Keratinocyte (primary cell): ENCODE measurements around the gene TFAP2B. TPM values are rescaled to one million over a fixed set of nuclear protein-coding genes. Genes with fewer than 3 reads are reported as not detected.

Experiments
- DNase-seq: peaks from one replicate; pipeline ENCODE4 v3.0.0-alpha.2; 2011; ENCODE audit warnings: low read depth, missing footprints, low spot score
- FAIRE-seq: peaks from 2 replicates; lab custom pipeline; 2011; peaks lifted over from hg19 to GRCh38; lab: Jason Lieb, UNC
- H2AFZ ChIP-seq: 2 replicates; pipeline ENCODE4 v1.6.0; 2012; ENCODE audit warnings: low read length, control low read depth, inconsistent platforms; ENCODE audit not compliant: control insufficient read depth
- H3K27ac ChIP-seq: 2 replicates; pipeline ENCODE4 v1.5.1; 2011; ENCODE audit warnings: low read length; ENCODE audit not compliant: control insufficient read depth, insufficient read depth
- H3K27me3 ChIP-seq: 3 replicates; pipeline ENCODE4 v1.6.0; 2011; ENCODE audit warnings: low read length; ENCODE audit not compliant: control insufficient read depth, insufficient read depth; ENCODE audit errors: extremely low read depth
- H3K36me3 ChIP-seq, 2 experiments: 2 replicates in 1 of 2; 3 replicates in 1 of 2; pipeline ENCODE4 v1.5.1; 2011; ENCODE audit warnings: low read length in 2 of 2, mild to moderate bottlenecking in 1 of 2; ENCODE audit not compliant: control insufficient read depth in 2 of 2, insufficient read depth in 2 of 2; ENCODE audit errors: extremely low read depth in 1 of 2
- H3K4me1 ChIP-seq: 3 replicates; pipeline ENCODE4 v1.5.1; 2011; ENCODE audit warnings: low read length; ENCODE audit not compliant: control insufficient read depth, insufficient read depth; ENCODE audit errors: extremely low read depth
- H3K4me2 ChIP-seq: 3 replicates; pipeline ENCODE4 v1.6.0; 2011; ENCODE audit warnings: low read depth, low read length; ENCODE audit not compliant: control insufficient read depth, insufficient read depth; ENCODE audit errors: extremely low read depth
- H3K4me3 ChIP-seq, 3 experiments: fragments of 200-600 bp in 1 of 3; sonication (generic) in 1 of 3; 2 replicates in 2 of 3; 3 replicates in 1 of 3; pipeline ENCODE4 v1.5.1; 2011 to 2016; ENCODE audit warnings: low read length in 3 of 3, mild to moderate bottlenecking in 3 of 3, control low read depth in 2 of 3, inconsistent platforms in 1 of 3, low read depth in 1 of 3, mixed read lengths in 1 of 3, mixed run types in 1 of 3, moderate library complexity in 1 of 3; ENCODE audit not compliant: control insufficient read depth in 2 of 3, insufficient read depth in 2 of 3; ENCODE audit errors: extremely low read depth in 1 of 3
- H3K79me2 ChIP-seq: 2 replicates; pipeline ENCODE4 v1.6.0; 2012; ENCODE audit warnings: low read length; ENCODE audit not compliant: control insufficient read depth, insufficient read depth
- H3K9ac ChIP-seq: 3 replicates; pipeline ENCODE4 v1.6.0; 2011; ENCODE audit warnings: low read length; ENCODE audit not compliant: control insufficient read depth, insufficient read depth; ENCODE audit errors: extremely low read depth
- H3K9me1 ChIP-seq: 3 replicates; pipeline ENCODE4 v1.6.0; 2011; ENCODE audit warnings: low read length; ENCODE audit not compliant: control insufficient read depth, insufficient read depth; ENCODE audit errors: extremely low read depth
- H3K9me3 ChIP-seq: 2 replicates; pipeline ENCODE4 v1.5.1; 2012; ENCODE audit warnings: low read depth, low read length; ENCODE audit not compliant: control insufficient read depth
- H4K20me1 ChIP-seq: 3 replicates; pipeline ENCODE4 v1.6.0; 2011; ENCODE audit warnings: low read length; ENCODE audit not compliant: control insufficient read depth, insufficient read depth; ENCODE audit errors: extremely low read depth
- EZH2 ChIP-seq: IDR thresholded peaks from one replicate; pipeline ENCODE4 v1.6.1; 2012; ENCODE audit warnings: inconsistent platforms, mild to moderate bottlenecking, low read length, moderate library complexity
- dilution Hi-C: fragments of 300-500 bp; cut with MboI; formaldehyde crosslinking; loops from one replicate; pipeline ENCODE4 v1.7.0; 2020; ENCODE audit warnings: low sequenced_read_pairs; ENCODE audit not compliant: extremely low pct_ligation_motif_present
- polyA plus RNA-seq, 5 experiments: library from polyadenylated mRNA; depleted of rRNA in 3 of 5; stranded (reverse) in 3 of 5; stranded (forward) in 1 of 5; unstranded in 1 of 5; fragments of >200 nt; gene quantifications; 1 replicate in 1 of 5; 2 replicates in 3 of 5; 3 replicates in 1 of 5; pipeline versions ENCODE4 v1.2.1 to v1.2.3, GENCODE V29; 2011 to 2012; ENCODE audit warnings: missing spikeins in 2 of 5, low read depth in 1 of 5, low replicate concordance in 1 of 5
- TF ChIP-seq, protein P1 (sequence below), 3 experiments: IDR thresholded peaks in 1 of 3; conservative IDR thresholded peaks in 1 of 3; optimal IDR thresholded peaks in 1 of 3; 2 replicates in 2 of 3; 3 replicates in 1 of 3; pipeline versions ENCODE3 to v1.5.1; 2011; ENCODE audit warnings: low read length in 3 of 3, mild to moderate bottlenecking in 3 of 3, moderate library complexity in 2 of 3, control low read depth in 1 of 3, inconsistent platforms in 1 of 3; ENCODE audit not compliant: insufficient read depth in 2 of 3; ENCODE audit errors: extremely low read depth in 1 of 3

Gene TFAP2B
- polyA plus RNA-seq, 1 donor (not counting 4 experiments of a cell fraction or from before 2014, with no cell fraction given) = 0.01 TPM

DNA sequence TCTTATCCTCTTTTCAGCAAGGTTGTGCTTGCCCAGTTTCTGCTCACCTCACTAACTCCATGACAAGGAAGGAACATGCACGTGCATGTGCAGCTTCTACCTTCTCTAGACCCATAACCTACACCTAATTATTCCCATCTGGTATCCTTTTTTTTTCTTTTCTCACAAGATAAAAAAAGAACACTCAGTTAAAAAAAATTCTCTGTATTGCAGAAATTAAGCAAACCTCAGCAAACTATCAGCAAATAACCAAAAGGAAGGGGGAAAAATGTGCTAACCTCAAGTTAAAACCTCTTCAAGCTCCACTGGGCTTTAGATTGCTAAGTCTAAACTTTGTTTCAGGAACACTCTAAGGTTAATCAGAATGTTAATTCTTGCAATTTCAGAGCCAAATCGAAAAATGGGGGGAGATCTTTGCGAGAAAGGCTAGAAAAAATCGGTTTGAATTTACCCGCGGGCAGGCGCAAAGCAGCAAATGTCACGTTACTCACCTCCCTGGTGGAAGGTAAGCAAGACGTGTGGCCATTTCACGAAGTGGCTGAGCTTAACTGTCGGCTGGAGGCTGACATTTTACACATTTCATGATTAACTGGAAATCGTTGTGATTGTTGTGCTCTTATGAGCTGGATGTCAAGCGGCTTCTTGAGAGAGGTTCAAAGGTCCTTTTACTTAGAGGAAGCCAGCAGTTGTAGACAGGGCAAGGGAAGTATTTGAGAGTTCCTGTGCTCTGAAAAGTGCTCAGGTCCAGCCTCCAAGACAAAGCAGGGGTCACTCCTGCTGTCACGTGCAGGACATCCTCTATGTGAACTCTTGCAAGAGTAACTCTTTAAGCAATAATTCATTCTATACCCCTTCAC, 19.1 kb downstream of the TFAP2B start:
- H3K79me2 ChIP-seq = no peaks in the 10 kb centered on the region
- FAIRE-seq (no peak), DNase-seq (no peak)
- no peak overlapping the region for H3K9ac ChIP-seq
- H3K27me3 ChIP-seq = peaks cover 2% of the 10 kb centered on the region
- H3K27ac ChIP-seq = no peak overlapping the region
- H3K9me1 ChIP-seq = no peaks in the 10 kb centered on the region
- dilution Hi-C loops = no loop called here
- no peak overlapping the region for H3K4me3 ChIP-seq
- H3K36me3 ChIP-seq = no peaks in the 10 kb centered on the region
- H3K4me2 ChIP-seq = no peak overlapping the region
- no peak overlapping the region for H2AFZ ChIP-seq
- H4K20me1 ChIP-seq = no peaks in the 10 kb centered on the region
- H3K9me3 ChIP-seq = no peaks in the 10 kb centered on the region
- H3K4me1 ChIP-seq = peaks cover 7% of the 10 kb centered on the region
- TF ChIP-seq, protein P1, sequence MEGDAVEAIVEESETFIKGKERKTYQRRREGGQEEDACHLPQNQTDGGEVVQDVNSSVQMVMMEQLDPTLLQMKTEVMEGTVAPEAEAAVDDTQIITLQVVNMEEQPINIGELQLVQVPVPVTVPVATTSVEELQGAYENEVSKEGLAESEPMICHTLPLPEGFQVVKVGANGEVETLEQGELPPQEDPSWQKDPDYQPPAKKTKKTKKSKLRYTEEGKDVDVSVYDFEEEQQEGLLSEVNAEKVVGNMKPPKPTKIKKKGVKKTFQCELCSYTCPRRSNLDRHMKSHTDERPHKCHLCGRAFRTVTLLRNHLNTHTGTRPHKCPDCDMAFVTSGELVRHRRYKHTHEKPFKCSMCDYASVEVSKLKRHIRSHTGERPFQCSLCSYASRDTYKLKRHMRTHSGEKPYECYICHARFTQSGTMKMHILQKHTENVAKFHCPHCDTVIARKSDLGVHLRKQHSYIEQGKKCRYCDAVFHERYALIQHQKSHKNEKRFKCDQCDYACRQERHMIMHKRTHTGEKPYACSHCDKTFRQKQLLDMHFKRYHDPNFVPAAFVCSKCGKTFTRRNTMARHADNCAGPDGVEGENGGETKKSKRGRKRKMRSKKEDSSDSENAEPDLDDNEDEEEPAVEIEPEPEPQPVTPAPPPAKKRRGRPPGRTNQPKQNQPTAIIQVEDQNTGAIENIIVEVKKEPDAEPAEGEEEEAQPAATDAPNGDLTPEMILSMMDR (optimal IDR thresholded peaks at IDR 0.05 in 1 of 3, IDR thresholded peaks at IDR 0.05 in 1 of 3, conservative IDR thresholded peaks at IDR 0.05 in 1 of 3; ENCODE audit: extremely low read depth in 1 of 3, insufficient read depth in 2 of 3, low read length in 3 of 3) = no peak
- TF ChIP-seq EZH2 = no peak

DNA sequence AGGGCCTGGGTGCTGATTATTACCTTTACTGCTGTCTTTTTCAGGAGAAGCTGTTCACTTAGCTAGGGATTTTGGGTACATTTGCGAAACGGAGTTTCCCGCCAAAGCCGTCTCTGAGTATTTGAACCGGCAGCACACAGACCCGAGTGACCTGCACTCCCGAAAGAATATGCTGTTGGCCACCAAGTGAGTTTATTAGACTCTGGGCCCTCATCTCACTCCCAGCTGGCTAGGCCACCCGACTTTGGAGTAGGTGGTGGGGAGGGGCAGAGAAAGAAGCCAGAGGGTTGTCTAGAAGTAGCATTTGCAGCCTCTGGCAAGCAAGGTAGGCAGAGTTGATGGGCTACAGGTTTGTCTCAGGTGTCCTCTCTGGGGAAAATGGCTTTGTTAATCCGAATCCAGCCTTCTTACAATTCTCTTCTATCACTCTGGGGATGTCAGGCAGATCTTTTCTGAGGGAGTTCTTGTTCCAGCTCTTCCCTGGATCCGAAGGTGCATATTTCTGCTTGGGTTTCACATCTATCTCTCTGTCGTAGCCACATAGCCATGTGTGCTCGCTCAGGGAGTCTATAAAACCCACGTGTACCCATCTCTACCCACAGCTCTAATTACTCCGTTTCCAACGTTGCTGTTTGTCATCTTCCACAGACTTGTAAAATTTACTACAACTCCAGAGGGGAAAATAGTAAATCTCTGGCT, 21.6 kb downstream of the TFAP2B start:
- TF ChIP-seq, protein P1 (optimal IDR thresholded peaks at IDR 0.05 in 1 of 3, IDR thresholded peaks at IDR 0.05 in 1 of 3, conservative IDR thresholded peaks at IDR 0.05 in 1 of 3; ENCODE audit: extremely low read depth in 1 of 3, insufficient read depth in 2 of 3, low read length in 3 of 3) = no peak
- no peak for TF ChIP-seq EZH2
- DNase-seq (no peak), FAIRE-seq (no peak)
- Histone ChIP-seq H3K36me3 (no peaks in the 10 kb centered on the region), H3K4me1 (peaks cover 17% of the 10 kb centered on the region), H3K9me3 (no peaks in the 10 kb centered on the region), H3K4me3 (no peak overlapping the region), H2AFZ (peak overlapping the region; percentile 51), H4K20me1 (no peaks in the 10 kb centered on the region), H3K79me2 (no peaks in the 10 kb centered on the region), H3K27ac (no peak overlapping the region), H3K9ac (no peak overlapping the region), H3K4me2 (peak overlapping the region; percentile 39), H3K27me3 (peaks cover 9% of the 10 kb centered on the region), H3K9me1 (no peaks in the 10 kb centered on the region)
- dilution Hi-C loops = no loop called here
